Effector memory CD4-positive, alpha-beta T cell (primary cell): ENCODE data around the gene PCDHGB1.
A peak's percentile ranks its signal among the peaks of the same experiment; 100 is the strongest.
"Not testable (repeated sequence)": the region's sequence is repeated elsewhere in the genome, so short reads cannot be mapped to it uniquely, and the experiment has no call there.

Experiments used
- DNase-seq, 3 donors: peaks; one replicate each; pipeline ENCODE4 v3.0.0-alpha.2; 2020
- H3K27ac ChIP-seq: 2 replicates; pipeline ENCODE4 v1.7.0; 2013; ENCODE audit warnings: mild to moderate bottlenecking, low read length, moderate library complexity; ENCODE audit not compliant: insufficient read depth, poor library complexity, severe bottlenecking
- H3K27me3 ChIP-seq: replicated peaks from 2 replicates; pipeline ENCODE4 v1.7.0; 2013; ENCODE audit warnings: mild to moderate bottlenecking, low read length; ENCODE audit not compliant: insufficient read depth, control insufficient read depth, poor library complexity, severe bottlenecking
- H3K36me3 ChIP-seq: 2 replicates; pipeline ENCODE4 v1.7.0; 2013; ENCODE audit warnings: mild to moderate bottlenecking, low read length, moderate library complexity; ENCODE audit not compliant: control insufficient read depth, insufficient read depth
- H3K4me1 ChIP-seq: 2 replicates; pipeline ENCODE4 v1.7.0; 2013; ENCODE audit warnings: low read length, mild to moderate bottlenecking; ENCODE audit not compliant: control insufficient read depth, insufficient read depth, poor library complexity, severe bottlenecking
- H3K4me3 ChIP-seq: 2 replicates; pipeline ENCODE4 v1.7.0; 2013; ENCODE audit warnings: low read length, low read depth, mild to moderate bottlenecking; ENCODE audit not compliant: insufficient read depth, poor library complexity, severe bottlenecking
- H3K9me3 ChIP-seq: 2 replicates; pipeline ENCODE4 v1.7.0; 2013; ENCODE audit warnings: mild to moderate bottlenecking, low read length, moderate library complexity; ENCODE audit not compliant: control insufficient read depth

PCDHGB1 gene

GRCh38 chr5:141363952-141364660, 14.2 kb downstream of the PCDHGB1 start, which contains the start of gene PCDHGA5:
PCDHGA5 (plus strand) TSS chr5:141364162; CDS start chr5:141364331, 169 bp downstream.
- DNase-seq = no peak
- Histone ChIP-seq H3K9me3 (no peaks in the 10 kb centered on the region), H3K4me1 (no peaks in the 10 kb centered on the region), H3K27me3 (peaks cover 19% of the 10 kb centered on the region), H3K36me3 (no peaks in the 10 kb centered on the region), H3K27ac (no peak within 1 kb of the TSS), H3K4me3 (no peak within 1 kb of the TSS)

DNA sequence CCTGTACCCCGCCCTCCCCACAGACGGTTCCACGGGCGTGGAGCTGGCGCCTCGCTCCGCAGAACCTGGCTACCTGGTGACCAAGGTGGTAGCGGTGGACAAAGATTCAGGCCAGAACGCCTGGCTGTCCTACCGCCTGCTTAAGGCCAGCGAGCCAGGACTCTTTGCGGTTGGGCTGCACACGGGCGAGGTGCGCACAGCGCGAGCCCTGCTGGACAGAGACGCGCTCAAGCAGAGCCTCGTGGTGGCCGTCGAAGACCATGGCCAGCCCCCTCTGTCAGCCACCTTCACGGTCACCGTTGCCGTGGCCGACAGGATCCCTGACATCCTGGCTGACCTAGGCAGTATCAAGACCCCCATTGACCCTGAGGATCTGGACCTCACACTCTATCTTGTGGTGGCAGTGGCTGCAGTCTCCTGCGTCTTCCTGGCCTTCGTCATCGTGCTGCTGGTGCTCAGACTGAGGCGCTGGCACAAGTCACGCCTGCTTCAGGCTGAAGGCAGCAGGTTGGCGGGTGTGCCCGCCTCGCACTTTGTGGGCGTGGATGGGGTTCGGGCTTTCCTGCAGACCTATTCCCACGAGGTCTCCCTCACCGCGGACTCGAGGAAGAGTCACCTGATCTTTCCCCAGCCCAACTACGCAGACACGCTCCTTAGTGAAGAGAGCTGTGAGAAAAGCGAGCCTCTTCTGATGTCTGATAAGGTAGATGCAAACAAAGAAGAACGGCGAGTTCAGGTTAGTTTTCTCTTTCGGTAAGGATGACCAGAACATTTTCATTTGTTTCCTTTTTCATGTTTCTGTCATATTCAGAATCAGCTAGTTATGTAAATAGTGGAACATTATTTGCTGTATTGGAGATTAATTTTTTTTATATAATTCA, 16.4 kb downstream of the PCDHGB1 start:
- Histone ChIP-seq H3K27me3 (peaks cover 23% of the 10 kb centered on the region), H3K9me3 (no peaks in the 10 kb centered on the region), H3K27ac (no peak overlapping the region)

DNA sequence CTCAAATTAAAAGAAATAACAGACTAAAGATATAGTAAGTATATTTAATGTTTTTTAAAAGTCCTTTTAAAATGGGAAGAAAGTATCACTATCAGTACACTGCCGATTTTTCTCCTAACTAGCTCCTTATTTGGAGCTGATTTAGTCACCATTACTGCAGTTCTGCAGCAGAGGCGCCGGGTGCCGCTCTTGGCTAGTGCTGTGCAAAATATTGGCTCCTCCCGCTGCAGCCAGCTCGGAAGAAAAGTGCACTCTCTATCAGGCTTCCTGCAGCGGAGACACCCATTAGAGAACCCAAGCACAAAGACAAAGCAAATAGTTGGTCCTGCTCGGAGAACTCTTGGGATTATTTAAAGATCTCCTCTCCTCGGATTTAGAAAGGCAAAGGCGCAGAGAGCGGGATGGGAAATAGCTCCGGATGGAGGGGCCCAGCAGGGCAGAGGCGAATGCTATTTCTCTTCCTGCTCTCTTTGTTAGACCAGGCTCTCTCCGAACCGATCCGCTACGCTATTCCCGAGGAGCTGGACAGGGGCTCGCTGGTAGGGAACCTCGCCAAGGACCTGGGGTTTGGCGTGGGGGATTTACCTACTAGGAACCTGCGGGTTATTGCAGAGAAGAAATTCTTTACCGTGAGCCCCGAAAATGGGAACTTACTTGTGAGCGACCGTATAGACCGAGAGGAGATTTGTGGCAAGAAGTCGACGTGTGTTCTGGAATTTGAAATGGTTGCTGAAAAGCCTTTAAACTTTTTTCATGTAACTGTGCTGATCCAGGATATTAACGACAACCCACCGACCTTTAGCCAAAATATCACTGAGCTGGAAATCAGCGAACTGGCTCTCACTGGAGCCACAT, 20.3 kb downstream of the PCDHGB1 start, which contains the start of gene PCDHGB3:
Gene PCDHGB3, plus strand, starts transcription at position 249 of the 855 bp plus-strand sequence. Its CDS starts 153 bp downstream, at position 402.
- Histone ChIP-seq H3K9me3 (peaks cover 5% of the 10 kb centered on the region), H3K4me3 (peak within 1 kb of the TSS; percentile 31), H3K36me3 (no peaks in the 10 kb centered on the region), H3K27ac (no peak within 1 kb of the TSS), H3K4me1 (no peaks in the 10 kb centered on the region), H3K27me3 (peaks cover 20% of the 10 kb centered on the region)
- peak in 1 of 3 donors; percentile 21 for DNase-seq

More for the DNA sequence above, 16.4 kb downstream of the PCDHGB1 start:
- no peak for DNase-seq
- H3K4me3 ChIP-seq = no peak overlapping the region
- no peaks in the 10 kb centered on the region for H3K4me1 ChIP-seq
- no peaks in the 10 kb centered on the region for H3K36me3 ChIP-seq

GRCh38 chr5:141371572-141372475, 21.9 kb downstream of the PCDHGB1 start:
- DNase-seq = no peak
- Histone ChIP-seq H3K27me3 (peaks cover 7% of the 10 kb centered on the region), H3K27ac (no peak overlapping the region), H3K36me3 (no peaks in the 10 kb centered on the region), H3K4me3 (no peak overlapping the region), H3K4me1 (no peaks in the 10 kb centered on the region), H3K9me3 (peaks cover 5% of the 10 kb centered on the region)

GRCh38 chr5:141373673-141374317, 23.9 kb downstream of the PCDHGB1 start, which contains the start of gene PCDHGA6:
PCDHGA6 (plus strand) TSS chr5:141373891; CDS start chr5:141374084, 193 bp downstream.
- no peak within 1 kb of the TSS for H3K4me3 ChIP-seq
- no peak for DNase-seq
- H3K9me3 ChIP-seq = peaks cover 5% of the 10 kb centered on the region
- peaks cover 6% of the 10 kb centered on the region for H3K27me3 ChIP-seq
- H3K36me3 ChIP-seq = no peaks in the 10 kb centered on the region
- H3K27ac ChIP-seq = no peak within 1 kb of the TSS
- H3K4me1 ChIP-seq = no peaks in the 10 kb centered on the region

DNA sequence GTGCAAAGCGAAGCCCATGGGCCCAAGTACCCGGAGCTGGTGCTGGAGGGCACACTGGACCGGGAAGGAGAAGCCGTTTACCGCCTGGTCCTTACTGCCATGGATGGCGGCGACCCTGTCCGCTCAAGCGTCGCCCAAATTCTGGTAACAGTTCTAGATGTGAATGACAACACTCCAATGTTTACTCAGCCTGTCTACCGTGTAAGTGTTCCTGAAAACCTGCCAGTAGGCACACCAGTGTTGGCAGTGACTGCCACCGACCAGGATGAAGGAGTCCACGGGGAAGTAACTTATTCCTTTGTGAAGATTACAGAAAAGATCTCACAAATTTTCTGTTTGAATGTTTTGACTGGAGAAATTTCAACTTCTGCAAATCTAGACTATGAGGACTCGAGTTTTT, 24.7 kb downstream of the PCDHGB1 start:
- no peak overlapping the region for H3K27ac ChIP-seq
- no peaks in the 10 kb centered on the region for H3K4me1 ChIP-seq
- DNase-seq = no peak
- H3K27me3 ChIP-seq = peaks cover 3% of the 10 kb centered on the region
- no peak overlapping the region for H3K4me3 ChIP-seq
- no peaks in the 10 kb centered on the region for H3K36me3 ChIP-seq
- H3K9me3 ChIP-seq = peaks cover 5% of the 10 kb centered on the region

- not testable (repeated sequence) for H3K27me3 ChIP-seq, H3K36me3 ChIP-seq, DNase-seq, H3K27ac ChIP-seq, H3K4me3 ChIP-seq, H3K9me3 ChIP-seq, H3K4me1 ChIP-seq
Measured at GRCh38 chr5:141375444-141376155, 25.7 kb downstream of the PCDHGB1 start.

GRCh38 chr5:141382469-141383294, 32.8 kb downstream of the PCDHGB1 start, which contains the start of gene PCDHGA7:
PCDHGA7 (plus strand) TSS chr5:141382742; CDS start chr5:141382900, 158 bp downstream.
- Histone ChIP-seq H3K4me3 (peak within 1 kb of the TSS; percentile 17), H3K36me3 (no peaks in the 10 kb centered on the region), H3K9me3 (no peaks in the 10 kb centered on the region), H3K4me1 (no peaks in the 10 kb centered on the region), H3K27me3 (peaks cover 8% of the 10 kb centered on the region), H3K27ac (no peak within 1 kb of the TSS)
- DNase-seq = no peak
